GM18511 (cell line): ENCODE measurements around the gene EML1.
"Not testable (repeated sequence)": the region's sequence is repeated elsewhere in the genome, so short reads cannot be mapped to it uniquely, and the experiment has no call there.

Source experiments
- ATAC-seq: cut with Tn5 transposase; IDR thresholded peaks from one replicate; pipeline ENCODE4 v1.9.1; 2021; ENCODE audit warnings: mild to moderate bottlenecking, moderate library complexity; ENCODE audit not compliant: unreplicated experiment

The EML1 gene

GRCh38 chr14:99929601-99930000 lies 136.4 kb downstream of the EML1 start:
- ATAC-seq, result no peak

- peak; percentile 88 for ATAC-seq
Measured at GRCh38 chr14:99930420-99931274, 137.4 kb downstream of the EML1 start.

- ATAC-seq, result peak; percentile 9
Measured at GRCh38 chr14:99931308-99931707, 138.1 kb downstream of the EML1 start.

- ATAC-seq, result no peak
Measured at GRCh38 chr14:99936056-99936455, 142.8 kb downstream of the EML1 start.

GRCh38 chr14:99936738-99937474 lies 143.7 kb downstream of the EML1 start:
- peak; percentile 94 for ATAC-seq

GRCh38 chr14:99937475-99938244 lies 144.4 kb downstream of the EML1 start:
- ATAC-seq, result peak; percentile 31

GRCh38 chr14:99938376-99938775 lies 145.2 kb downstream of the EML1 start:
- ATAC-seq, result no peak

- ATAC-seq, result no peak
Measured at GRCh38 chr14:99938896-99939295, 145.7 kb downstream of the EML1 start.

GRCh38 chr14:99939421-99939820 lies 146.2 kb downstream of the EML1 start:
- no peak for ATAC-seq

- ATAC-seq, result no peak
Measured at GRCh38 chr14:99940064-99940463, 146.9 kb downstream of the EML1 start.

GRCh38 chr14:99941211-99941610 lies 148.0 kb downstream of the EML1 start:
- ATAC-seq, result no peak

GRCh38 chr14:99943620-99944019 lies 150.4 kb downstream of the EML1 start:
- no peak for ATAC-seq

GRCh38 chr14:99944241-99944651 lies 151.0 kb downstream of the EML1 start:
- ATAC-seq, result no peak

- peak; percentile 69 for ATAC-seq
Measured at GRCh38 chr14:99945732-99946651, 152.8 kb downstream of the EML1 start.

GRCh38 chr14:99946652-99947489 lies 153.7 kb downstream of the EML1 start:
- ATAC-seq, result peak; percentile 80

GRCh38 chr14:99947695-99948094 lies 154.5 kb downstream of the EML1 start:
- no peak for ATAC-seq

- ATAC-seq, result not testable (repeated sequence)
Measured at GRCh38 chr14:99949011-99949732, 156.0 kb downstream of the EML1 start.

GRCh38 chr14:99950181-99950580 lies 157.0 kb downstream of the EML1 start:
- ATAC-seq, result no peak

GRCh38 chr14:99951085-99951484 lies 157.9 kb downstream of the EML1 start:
- no peak for ATAC-seq
